BJ (cell line): Measurements from ENCODE around the gene HMSD. TPM values are rescaled to one million over a fixed set of nuclear protein-coding genes. Genes with fewer than 3 reads are reported as not detected.
A peak's percentile ranks its signal among the peaks of the same experiment; 100 is the strongest.

ENCODE experiments used
- CTCF ChIA-PET: fragments of 350-600 bp; formaldehyde crosslinking; extraction: SDS; loops from one replicate; lab custom pipeline; 2021; ENCODE audit warnings: antibody characterized with exemption, inconsistent platforms; lab: Yijun Ruan, JAX
- POLR2A ChIA-PET: fragments of 300-600 bp; sonication (Branson Sonifier 250); formaldehyde crosslinking; extraction: SDS; loops from one replicate; lab custom pipeline; 2021; ENCODE audit warnings: antibody characterized with exemption; lab: Charles Lee
- DNase-seq: peaks from one replicate; pipeline ENCODE4 v3.0.0-alpha.2; 2011; ENCODE audit warnings: low read depth
- H3K27me3 ChIP-seq: 2 replicates; pipeline ENCODE4 v1.6.0; 2011; ENCODE audit warnings: low read length; ENCODE audit not compliant: control insufficient read depth, insufficient read depth
- H3K36me3 ChIP-seq: 2 replicates; pipeline ENCODE4 v1.5.1; 2011; ENCODE audit warnings: low read length; ENCODE audit not compliant: control insufficient read depth, insufficient read depth
- H3K4me3 ChIP-seq: 2 replicates; pipeline ENCODE4 v1.5.1; 2011; ENCODE audit warnings: low read depth, mild to moderate bottlenecking, control low read depth, low read length
- CTCF ChIP-seq: IDR thresholded peaks from 2 replicates; pipeline ENCODE4 v1.5.1; 2011; ENCODE audit warnings: low read depth, mild to moderate bottlenecking, control low read depth, inconsistent platforms, low read length, moderate library complexity; ENCODE audit not compliant: insufficient read depth
- polyA plus RNA-seq: library from polyadenylated mRNA; depleted of rRNA; stranded (reverse); fragments of >200 nt; gene quantifications from 2 replicates; pipeline ENCODE4 v1.2.3, GENCODE V29; 2011

Gene HMSD
- polyA plus RNA-seq, 1 experiment: 0.26 TPM

- DNase-seq: no peak
- peak; percentile 94 for TF ChIP-seq CTCF
- ChIA-PET POLR2A (no interaction called here), CTCF (interaction anchor here (0.7 to 5.2 kb wide), 24 partner anchors 9 to 464 kb away, joined by 3 to 67 read pairs (median 4); no protein-coding TSS in a partner anchor)
- no peak overlapping the region for H3K4me3 ChIP-seq
- H3K27me3 ChIP-seq: peaks cover 6% of the 10 kb centered on the region
- no peaks in the 10 kb centered on the region for H3K36me3 ChIP-seq
Observed at GRCh38 chr18:63963615-63964256, 14.6 kb downstream of the HMSD start.

GRCh38 chr18:63964908-63965307 lies 15.8 kb downstream of the HMSD start:
- no peak overlapping the region for H3K4me3 ChIP-seq
- POLR2A ChIA-PET: no interaction called here
- H3K36me3 ChIP-seq: no peaks in the 10 kb centered on the region
- no peak for DNase-seq
- peaks cover 6% of the 10 kb centered on the region for H3K27me3 ChIP-seq
- TF ChIP-seq CTCF: no peak
- CTCF ChIA-PET: interaction anchor here (0.7 to 5.2 kb wide), 10 partner anchors 10 to 465 kb away, joined by 3 to 67 read pairs (median 10); no protein-coding TSS in a partner anchor

GRCh38 chr18:63965716-63966330 lies 16.7 kb downstream of the HMSD start:
- POLR2A ChIA-PET: no interaction called here
- DNase-seq: no peak
- CTCF ChIA-PET: interaction anchor here (1.1 to 5.2 kb wide), 3 partner anchors 21 to 30 kb away, joined by 3 to 67 read pairs (median 23); no protein-coding TSS in a partner anchor
- Histone ChIP-seq H3K4me3 (no peak overlapping the region), H3K36me3 (no peaks in the 10 kb centered on the region), H3K27me3 (peaks cover 3% of the 10 kb centered on the region)
- TF ChIP-seq CTCF: no peak

- no peak for TF ChIP-seq CTCF
- Histone ChIP-seq H3K4me3 (peak within 1 kb of the TSS; percentile 80), H3K27me3 (no peaks in the 10 kb centered on the region), H3K36me3 (no peaks in the 10 kb centered on the region)
- CTCF ChIA-PET: interaction anchor here (0.6 to 1.2 kb wide), 4 partner anchors 9 to 459 kb away, joined by 3 to 4 read pairs (median 4); no protein-coding TSS in a partner anchor
- peak; percentile 80 for DNase-seq
- POLR2A ChIA-PET: interaction anchor here (0.6 to 0.7 kb wide), 3 partner anchors 25 to 1792 kb away, joined by 3 to 4 read pairs (median 4); no protein-coding TSS in a partner anchor
Observed at GRCh38 chr18:63969942-63970808, 21.1 kb downstream of the HMSD start, which contains the start of gene SERPINB8. SERPINB8 (plus strand) TSS chr18:63970081; CDS start chr18:63978309, 8,228 bp downstream.
